Measurements from ENCODE around the gene CXXC5.

CXXC5 gene

GRCh38 chr5:139651853-139652787 is 4.0 kb downstream of the CXXC5 start:
- no peak for DNase-seq

DNA sequence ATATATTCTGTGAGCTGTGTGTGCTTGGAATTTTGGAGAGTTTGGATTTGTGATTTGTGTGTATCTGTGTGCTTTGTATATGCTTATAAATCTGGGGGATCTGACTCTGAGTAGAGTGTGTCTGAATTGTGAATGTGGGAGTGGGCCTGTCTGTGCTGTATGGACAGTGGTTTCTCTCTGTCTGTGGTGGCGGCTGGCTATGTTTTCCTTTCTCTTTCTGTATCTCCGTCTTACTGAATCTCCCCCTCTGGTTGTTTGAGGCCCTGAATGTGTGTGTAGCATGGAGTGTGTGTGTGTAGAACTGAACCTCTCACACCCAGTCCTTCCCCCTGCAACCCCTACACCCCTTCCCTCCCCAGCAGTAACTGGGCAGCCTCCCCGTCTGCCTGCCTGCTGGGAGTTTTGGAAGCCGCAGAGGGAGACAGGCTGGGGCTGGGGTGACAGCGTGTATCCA is 4.7 kb downstream of the CXXC5 start:
- DNase-seq, result no peak

GRCh38 chr5:139653616-139654015 is 5.5 kb downstream of the CXXC5 start:
- no peak for DNase-seq

GRCh38 chr5:139654464-139654863 is 6.3 kb downstream of the CXXC5 start:
- DNase-seq, result no peak

DNA sequence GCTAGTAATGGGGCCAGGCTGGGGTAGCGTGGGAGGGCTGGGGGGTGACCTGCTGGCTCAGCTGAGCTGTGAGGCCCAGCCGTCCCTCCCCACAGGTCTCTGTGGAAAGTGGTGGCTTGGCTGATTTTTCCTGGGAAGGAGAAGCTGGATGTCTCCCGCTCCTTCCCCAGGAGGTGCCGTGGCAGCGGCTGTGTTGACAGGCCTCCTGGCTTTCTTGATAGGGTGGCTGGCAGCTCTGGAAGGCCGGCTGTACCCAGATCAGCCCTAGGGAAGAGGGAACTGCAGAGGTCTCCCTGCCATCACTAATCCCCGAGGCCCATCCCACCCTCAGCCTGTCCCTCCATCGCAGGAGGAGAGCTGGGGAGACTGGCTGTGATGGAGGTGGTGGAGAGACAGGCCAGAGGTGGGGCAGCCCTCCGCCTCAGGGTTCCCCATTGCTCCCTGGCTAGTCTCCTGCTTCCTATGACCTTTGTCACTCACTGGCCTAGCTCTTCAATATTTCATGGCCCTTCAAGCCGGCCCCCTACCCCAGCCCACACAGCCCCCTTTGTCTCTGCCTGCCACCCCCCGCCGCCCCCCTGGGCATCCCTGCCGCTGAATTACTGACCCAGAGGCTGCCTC is 6.8 kb downstream of the CXXC5 start:
- DNase-seq, result no peak

DNA sequence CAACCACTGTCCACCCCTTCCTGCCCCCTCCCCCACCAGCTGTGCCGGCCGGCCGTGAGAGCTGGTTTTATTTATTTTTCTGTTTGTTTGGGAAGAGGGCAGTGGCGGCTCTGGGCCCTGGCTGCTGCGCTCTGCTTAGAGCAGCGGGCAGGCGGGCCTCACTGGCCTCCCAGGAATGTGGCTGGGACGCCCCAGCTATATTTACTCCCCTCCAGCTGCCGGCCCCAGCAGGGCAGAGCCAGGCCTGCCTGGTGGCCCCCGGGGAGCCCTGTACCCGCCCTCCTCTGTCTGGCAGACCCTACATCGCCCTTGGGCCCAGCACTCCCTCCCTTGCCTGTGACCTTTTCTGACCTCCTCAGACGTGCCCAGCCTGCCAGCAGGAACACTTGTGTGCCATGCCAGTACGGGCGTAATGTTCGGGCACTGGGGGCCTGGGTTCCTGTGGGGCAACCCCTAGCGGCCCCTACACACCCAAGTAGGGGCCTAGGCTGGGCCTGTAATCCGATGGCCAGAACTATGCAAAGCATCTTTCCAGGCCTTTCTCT is 7.7 kb downstream of the CXXC5 start:
- no peak for DNase-seq

- DNase-seq, result no peak
These were observed 9.5 kb downstream of the CXXC5 start for GRCh38 chr5:139657363-139658321.

GRCh38 chr5:139658501-139658927 is 10.4 kb downstream of the CXXC5 start:
- DNase-seq, result no peak

GRCh38 chr5:139658928-139659667 is 10.9 kb downstream of the CXXC5 start:
- DNase-seq, result no peak

DNA sequence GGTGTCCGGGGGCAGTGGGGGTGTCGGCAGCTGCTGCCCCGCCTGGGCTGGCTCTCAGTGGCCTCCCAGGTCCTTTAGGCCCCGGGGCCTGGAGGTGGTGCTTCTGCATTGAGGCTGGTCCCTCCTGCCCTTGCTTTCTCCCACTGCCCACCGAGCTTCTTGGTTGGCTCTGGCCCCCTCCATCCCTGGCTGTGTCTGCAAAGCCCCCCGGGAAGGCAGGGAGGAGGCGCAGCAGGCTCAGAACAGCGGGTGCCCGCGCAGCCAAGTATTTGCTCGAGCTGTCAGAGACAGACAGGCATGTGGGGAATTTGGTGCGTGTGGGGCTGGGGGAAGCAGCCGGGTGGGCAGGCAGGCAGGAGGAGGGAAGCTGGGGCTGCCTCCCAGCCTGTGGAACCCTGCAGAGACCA is 11.5 kb downstream of the CXXC5 start:
- no peak for DNase-seq

DNA sequence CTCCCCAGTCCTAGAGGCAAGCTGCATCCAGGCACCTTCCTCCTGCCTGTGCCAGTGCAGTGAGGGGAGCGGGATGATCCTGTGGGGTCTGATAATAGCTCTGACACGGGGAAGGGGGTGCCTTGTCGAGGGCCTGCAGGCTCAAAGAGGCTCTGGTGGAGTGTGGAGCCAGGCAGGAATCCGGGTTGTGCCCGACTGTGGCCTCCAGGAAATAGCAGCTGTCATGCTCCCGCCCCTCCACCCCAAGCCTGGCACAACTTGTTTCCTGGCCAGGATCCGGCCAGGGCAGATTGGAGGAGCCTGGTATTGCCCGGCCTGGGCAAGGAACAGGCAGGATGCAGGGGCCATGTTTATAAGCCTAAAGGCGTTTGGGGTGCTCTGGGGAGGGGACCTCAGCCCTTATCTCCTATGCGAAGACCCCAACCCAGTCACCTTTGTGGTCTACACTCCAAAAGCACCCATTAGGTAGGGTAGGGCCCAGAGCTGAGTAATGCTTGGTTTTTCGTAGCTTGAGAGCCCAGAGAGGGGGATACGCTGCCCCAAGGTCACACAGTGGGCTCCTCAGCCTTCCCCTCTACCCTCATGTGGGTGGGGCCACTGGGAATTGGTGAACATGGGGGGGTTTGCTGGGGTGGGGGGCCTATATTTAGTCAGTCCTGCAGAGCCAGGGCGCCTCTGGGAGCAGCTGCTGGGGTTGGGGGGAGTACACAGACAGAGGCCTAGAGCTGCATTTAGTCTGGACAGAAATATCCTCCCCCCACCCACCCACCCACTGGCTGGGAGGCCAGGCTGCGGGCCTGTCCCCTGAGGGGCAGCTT is 12.2 kb downstream of the CXXC5 start:
- no peak for DNase-seq

- DNase-seq, result no peak
These were observed 13.0 kb downstream of the CXXC5 start for GRCh38 chr5:139660923-139661814.

GRCh38 chr5:139662617-139663016 is 14.5 kb downstream of the CXXC5 start:
- no peak for DNase-seq

GRCh38 chr5:139663207-139664085 is 15.3 kb downstream of the CXXC5 start:
- DNase-seq, result no peak

- no peak for DNase-seq
These were observed 16.0 kb downstream of the CXXC5 start for GRCh38 chr5:139664086-139664693.

DNA sequence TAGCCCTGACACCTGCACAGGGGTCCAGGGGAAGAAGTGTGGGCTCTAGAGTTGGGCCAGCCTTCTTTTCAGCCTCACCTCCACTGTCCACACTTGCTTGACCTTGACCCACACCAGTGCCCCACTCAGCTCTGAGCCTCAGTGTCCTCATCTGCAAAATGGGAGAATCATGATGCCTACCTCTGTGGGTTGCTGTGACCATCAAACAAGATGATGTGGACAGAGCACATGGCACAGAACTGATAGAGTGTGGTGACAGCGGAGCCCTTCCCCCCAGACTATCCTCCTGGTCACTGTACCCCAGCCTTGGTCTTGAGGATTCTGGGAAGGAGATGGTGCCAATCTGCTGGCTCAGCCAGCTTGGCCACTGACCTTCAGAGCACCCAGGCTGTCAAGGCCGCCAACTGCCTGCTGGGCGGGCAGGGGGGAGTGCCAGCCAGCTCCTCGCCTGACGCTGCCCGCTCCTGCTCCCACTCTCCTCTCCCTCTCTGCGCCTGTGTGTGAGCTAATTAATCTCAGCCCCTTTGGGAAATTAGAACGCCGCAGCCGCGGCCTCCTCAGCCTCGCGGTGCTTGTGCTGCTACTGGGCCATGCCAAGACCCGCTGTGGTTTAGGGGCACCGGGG is 16.7 kb downstream of the CXXC5 start:
- no peak for DNase-seq

GRCh38 chr5:139665626-139666025 is 17.5 kb downstream of the CXXC5 start:
- DNase-seq, result no peak

GRCh38 chr5:139666551-139666950 is 18.4 kb downstream of the CXXC5 start:
- no peak for DNase-seq

All from stimulated activated CD4-positive, alpha-beta T cell treated with anti-CD3 and anti-CD28 coated beads, Interleukin-2, amount 100 ng/mL, for 48 hours (primary cell).